ENCODE measurements around the gene LRP4.

DNA sequence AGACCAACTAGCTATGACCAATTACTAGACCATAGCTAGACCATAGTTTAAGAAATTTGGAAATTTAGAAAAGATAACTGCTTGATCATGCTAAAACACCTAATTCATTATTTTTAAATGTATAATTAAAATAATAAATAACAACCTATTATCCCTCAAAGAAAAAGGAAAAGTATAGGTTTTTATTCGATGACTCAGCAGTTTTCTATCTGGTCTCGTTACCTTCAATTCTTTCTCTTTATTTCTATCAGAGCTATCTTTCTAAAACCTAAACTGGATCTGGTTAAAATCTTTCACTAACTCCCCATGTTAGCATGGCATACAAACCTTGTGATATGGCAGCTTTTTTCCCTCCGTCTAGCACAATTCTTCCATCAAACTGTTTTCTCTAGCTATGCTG lies 45.5 kb upstream of the LRP4 start:
- TF ChIP-seq CTCF (conservative IDR thresholded peaks at IDR 0.05 in 1 of 2, IDR thresholded peaks at IDR 0.05 in 1 of 2; ENCODE audit: extremely low read depth in 1 of 2, insufficient read depth in 1 of 2, low read depth in 1 of 2, low read length in 2 of 2) (no peak), EZH2 (IDR thresholded peaks at IDR 0.05; ENCODE audit: borderline replicate concordance, low read length) (no peak)
